Breast epithelium (tissue), 4 donors: Measurements from ENCODE around the gene DEAF1. TPM values are rescaled to one million over a fixed set of nuclear protein-coding genes. Genes with fewer than 3 reads are reported as not detected.

ENCODE experiments used
- DNase-seq, 2 donors: peaks; one replicate each; pipeline ENCODE4 v3.0.0-alpha.2; 2019; ENCODE audit warnings: low spot score in 2 of 2
- H3K27ac ChIP-seq, 2 donors: fragments of 200-600 bp; sonication (generic) in 1 of 2; one replicate each; pipeline ENCODE4 v1.5.1; 2016 to 2019; ENCODE audit warnings: mild to moderate bottlenecking in 1 of 2
- H3K27me3 ChIP-seq, 2 donors: fragments of 200-600 bp; sonication (generic) in 1 of 2; one replicate each; pipeline versions ENCODE4 v1.5.1 to v1.6.0; 2017 to 2019; ENCODE audit warnings: control low read depth in 1 of 2, mild to moderate bottlenecking in 1 of 2
- H3K36me3 ChIP-seq: fragments of 200-600 bp; one replicate; pipeline ENCODE4 v1.5.1; 2019
- H3K4me1 ChIP-seq, 2 donors: fragments of 200-600 bp; sonication (generic); one replicate each; pipeline ENCODE4 v1.5.1; 2016 to 2019; ENCODE audit warnings: control low read depth in 1 of 2
- H3K4me3 ChIP-seq, 3 donors: fragments of 200-600 bp; sonication (generic); 1 replicate in 2 of 3; 2 replicates in 1 of 3; pipeline ENCODE4 v1.5.1; 2016 to 2019; ENCODE audit warnings: mild to moderate bottlenecking in 3 of 3, moderate library complexity in 2 of 3
- H3K9me3 ChIP-seq, 2 donors: fragments of 200-600 bp; sonication (generic) in 1 of 2; one replicate each; pipeline ENCODE4 v1.5.1; 2016 to 2019; ENCODE audit warnings: control low read depth in 1 of 2
- CTCF ChIP-seq, 3 donors: fragments of 450-650 bp; IDR thresholded peaks; one replicate each; pipeline ENCODE4 v1.5.1; 2016 to 2017; ENCODE audit warnings: antibody characterized with exemption in 3 of 3, mild to moderate bottlenecking in 3 of 3, moderate library complexity in 3 of 3
- POLR2A ChIP-seq: fragments of 450-650 bp; IDR thresholded peaks from one replicate; pipeline ENCODE4 v1.6.1; 2016; ENCODE audit warnings: antibody characterized with exemption, mild to moderate bottlenecking, moderate library complexity
- POLR2AphosphoS5 ChIP-seq, 3 donors: sonication (generic); formaldehyde crosslinking; IDR thresholded peaks; one replicate each; pipeline ENCODE4 v1.6.1; 2017; ENCODE audit warnings: antibody characterized with exemption in 3 of 3
- intact Hi-C: fragments of 100-400 bp; cut with DNase I; formaldehyde crosslinking; loops from one replicate; pipeline ENCODE4 v1.15.1; 2023; ENCODE audit warnings: low total_unique reads
- total RNA-seq, 3 donors: library from RNA; depleted of rRNA; stranded (reverse); fragments of >200 nt; gene quantifications; one replicate each; pipeline ENCODE4 v1.1.0, GENCODE V29; 2016

The DEAF1 gene
- total RNA-seq, 3 donors from 2014 or later: 25.3 to 42.6 (median 39.8) TPM

GRCh38 chr11:733072-733471 is 38.0 kb upstream of the DEAF1 start:
- no peak overlapping the region for H3K4me3 ChIP-seq
- intact Hi-C loops: no loop called here
- H3K4me1 ChIP-seq: no peaks in the 10 kb centered on the region
- no peaks in the 10 kb centered on the region for H3K9me3 ChIP-seq
- no peaks in the 10 kb centered on the region for H3K27me3 ChIP-seq
- no peak for TF ChIP-seq POLR2A
- no peak for TF ChIP-seq CTCF (IDR thresholded peaks at IDR 0.05)
- TF ChIP-seq POLR2AphosphoS5 (IDR thresholded peaks at IDR 0.05): no peak
- no peaks in the 10 kb centered on the region for H3K36me3 ChIP-seq
- DNase-seq: no peak
- H3K27ac ChIP-seq: no peak overlapping the region

- intact Hi-C loops: no loop called here
- Histone ChIP-seq H3K36me3 (no peaks in the 10 kb centered on the region), H3K9me3 (no peaks in the 10 kb centered on the region), H3K27me3 (no peaks in the 10 kb centered on the region), H3K4me1 (peaks cover 5 to 25% of the 10 kb centered on the region in 2 donors), H3K27ac (no peak overlapping the region), H3K4me3 (no peak overlapping the region)
- TF ChIP-seq POLR2AphosphoS5 (IDR thresholded peaks at IDR 0.05) (no peak), POLR2A (no peak), CTCF (IDR thresholded peaks at IDR 0.05) (no peak)
- no peak for DNase-seq
Measured at GRCh38 chr11:729492-730074, 34.6 kb upstream of the DEAF1 start.

GRCh38 chr11:728901-729491 is 34.0 kb upstream of the DEAF1 start:
- no peaks in the 10 kb centered on the region for H3K9me3 ChIP-seq
- TF ChIP-seq POLR2AphosphoS5 (IDR thresholded peaks at IDR 0.05) (no peak), CTCF (IDR thresholded peaks at IDR 0.05) (no peak), POLR2A (no peak)
- H3K27ac ChIP-seq: peak overlapping the region; percentile 87 to 90
- H3K4me3 ChIP-seq: no peak overlapping the region
- no peaks in the 10 kb centered on the region for H3K36me3 ChIP-seq
- peaks cover 5 to 25% of the 10 kb centered on the region in 2 donors for H3K4me1 ChIP-seq
- no peak for DNase-seq
- no peaks in the 10 kb centered on the region for H3K27me3 ChIP-seq
- intact Hi-C loops: no loop called here

- DNase-seq: peak; percentile 88 to 90
- Histone ChIP-seq H3K27ac (peak overlapping the region; percentile 87 to 90), H3K4me1 (peaks cover 5 to 25% of the 10 kb centered on the region in 2 donors), H3K27me3 (no peaks in the 10 kb centered on the region), H3K36me3 (no peaks in the 10 kb centered on the region), H3K9me3 (no peaks in the 10 kb centered on the region), H3K4me3 (peak overlapping the region in 1 of 3 donors; percentile 39)
- intact Hi-C loops: no loop called here
- TF ChIP-seq CTCF (IDR thresholded peaks at IDR 0.05): peak; percentile 98 to 99 (median 99)
- TF ChIP-seq POLR2AphosphoS5 (IDR thresholded peaks at IDR 0.05): peak; percentile 59 to 82 (median 60)
- TF ChIP-seq POLR2A: no peak
Measured at GRCh38 chr11:727859-728748, 33.1 kb upstream of the DEAF1 start.
